HEK293 (cell line): Measurements from ENCODE around the gene PIEZO1.

ENCODE experiments used
- ATF2 ChIP-seq: fragments of 450-650 bp; formaldehyde crosslinking; IDR thresholded peaks from 2 replicates; pipeline ENCODE4 v1.5.1; 2016; ENCODE audit warnings: missing biosample characterization, missing genetic modification characterization, low read depth
- BCL6B ChIP-seq: fragments of 450-650 bp; formaldehyde crosslinking; IDR thresholded peaks from 2 replicates; pipeline ENCODE4 v1.5.1; 2017; ENCODE audit warnings: missing biosample characterization, missing genetic modification characterization
- KLF17 ChIP-seq: fragments of 450-650 bp; formaldehyde crosslinking; IDR thresholded peaks from 2 replicates; pipeline ENCODE4 v1.5.1; 2016; ENCODE audit warnings: missing biosample characterization, missing genetic modification characterization
- OSR2 ChIP-seq: fragments of 450-650 bp; formaldehyde crosslinking; IDR thresholded peaks from 2 replicates; pipeline ENCODE4 v1.5.1; 2016; ENCODE audit warnings: missing biosample characterization, missing genetic modification characterization
- PRDM10 ChIP-seq: fragments of 450-650 bp; formaldehyde crosslinking; IDR thresholded peaks from 2 replicates; pipeline ENCODE4 v1.5.1; 2016; ENCODE audit warnings: missing biosample characterization, missing genetic modification characterization
- PRDM4 ChIP-seq: fragments of 450-650 bp; formaldehyde crosslinking; IDR thresholded peaks from 2 replicates; pipeline ENCODE4 v1.5.1; 2017; ENCODE audit warnings: missing biosample characterization, missing genetic modification characterization
- RBAK ChIP-seq: fragments of 450-650 bp; formaldehyde crosslinking; IDR thresholded peaks from 2 replicates; pipeline ENCODE4 v1.5.1; 2016; ENCODE audit warnings: missing biosample characterization, missing genetic modification characterization
- ZBTB21 ChIP-seq: fragments of 450-650 bp; formaldehyde crosslinking; IDR thresholded peaks from 2 replicates; pipeline ENCODE4 v1.5.1; 2017; ENCODE audit warnings: missing biosample characterization, missing genetic modification characterization
- ZFHX2 ChIP-seq: fragments of 450-650 bp; formaldehyde crosslinking; conservative IDR thresholded peaks from 2 replicates; pipeline ENCODE4 v1.5.1; 2016; ENCODE audit warnings: missing biosample characterization, missing genetic modification characterization
- ZFP3 ChIP-seq: fragments of 450-650 bp; formaldehyde crosslinking; IDR thresholded peaks from 2 replicates; pipeline ENCODE4 v1.5.1; 2016; ENCODE audit warnings: low read depth, missing biosample characterization, missing genetic modification characterization
- ZIC2 ChIP-seq: fragments of 450-650 bp; formaldehyde crosslinking; IDR thresholded peaks from 2 replicates; pipeline ENCODE4 v1.5.1; 2016; ENCODE audit warnings: missing biosample characterization, missing genetic modification characterization
- ZNF132 ChIP-seq: fragments of 450-650 bp; formaldehyde crosslinking; IDR thresholded peaks from 2 replicates; pipeline ENCODE4 v1.5.1; 2017; ENCODE audit warnings: missing biosample characterization, missing genetic modification characterization, borderline replicate concordance
- ZNF18 ChIP-seq: fragments of 450-650 bp; formaldehyde crosslinking; IDR thresholded peaks from 2 replicates; pipeline ENCODE4 v1.5.1; 2016; ENCODE audit warnings: missing biosample characterization, missing genetic modification characterization
- ZNF184 ChIP-seq: fragments of 450-650 bp; IDR thresholded peaks from 2 replicates; pipeline ENCODE4 v1.5.1; 2018; ENCODE audit warnings: missing biosample characterization, mild to moderate bottlenecking, missing genetic modification characterization
- ZNF223 ChIP-seq: fragments of 450-650 bp; formaldehyde crosslinking; IDR thresholded peaks from 2 replicates; pipeline ENCODE4 v1.5.1; 2016; ENCODE audit warnings: missing biosample characterization, missing genetic modification characterization
- ZNF23 ChIP-seq: fragments of 450-650 bp; formaldehyde crosslinking; IDR thresholded peaks from 2 replicates; pipeline ENCODE4 v1.5.1; 2016; ENCODE audit warnings: missing biosample characterization, missing genetic modification characterization, borderline replicate concordance
- ZNF600 ChIP-seq: fragments of 450-650 bp; formaldehyde crosslinking; IDR thresholded peaks from 2 replicates; pipeline ENCODE4 v1.5.1; 2016; ENCODE audit warnings: missing biosample characterization, missing genetic modification characterization
- ZNF610 ChIP-seq: fragments of 450-650 bp; formaldehyde crosslinking; IDR thresholded peaks from 2 replicates; pipeline ENCODE4 v1.5.1; 2016; ENCODE audit warnings: missing biosample characterization, missing genetic modification characterization, borderline replicate concordance
- ZNF645 ChIP-seq: fragments of 450-650 bp; formaldehyde crosslinking; IDR thresholded peaks from 2 replicates; pipeline ENCODE4; 2016; ENCODE audit warnings: missing biosample characterization, missing genetic modification characterization
- ZNF658 ChIP-seq: fragments of 450-650 bp; formaldehyde crosslinking; IDR thresholded peaks from 2 replicates; pipeline ENCODE4; 2016; ENCODE audit warnings: missing biosample characterization, missing genetic modification characterization
- ZNF837 ChIP-seq: fragments of 450-650 bp; formaldehyde crosslinking; IDR thresholded peaks from 2 replicates; pipeline ENCODE4 v1.5.1; 2016; ENCODE audit warnings: missing biosample characterization, missing genetic modification characterization
- ZSCAN30 ChIP-seq: fragments of 450-650 bp; IDR thresholded peaks from 2 replicates; pipeline ENCODE4 v1.5.1; 2018; ENCODE audit warnings: missing biosample characterization, mild to moderate bottlenecking, missing genetic modification characterization, moderate library complexity
- ZSCAN5A ChIP-seq: fragments of 450-650 bp; formaldehyde crosslinking; IDR thresholded peaks from 2 replicates; pipeline ENCODE4 v1.5.1; 2016; ENCODE audit warnings: missing biosample characterization, missing genetic modification characterization

PIEZO1 gene

GRCh38 chr16:88803264-88803987 is 18.4 kb upstream of the PIEZO1 start, which contains the start of gene CDT1 (continued):
- no peak for TF ChIP-seq OSR2 (tag by site-specific recombination)
- TF ChIP-seq ZNF600 (tag by site-specific recombination), result no peak
- TF ChIP-seq PRDM4 (tag by site-specific recombination), result no peak
- no peak for TF ChIP-seq ATF2 (tag by site-specific recombination)
- no peak for TF ChIP-seq ZNF658
- TF ChIP-seq ZFP3 (tag by site-specific recombination), result no peak
- TF ChIP-seq ZIC2 (tag by site-specific recombination), result no peak
- TF ChIP-seq ZNF23 (tag by site-specific recombination), result no peak
- 0 out of 2 replicates have a peak, but pooled peaks have one; percentile 36 for TF ChIP-seq ZNF610 (tag by site-specific recombination)
- TF ChIP-seq ZFHX2 (tag by site-specific recombination), result peak; percentile 53
- TF ChIP-seq PRDM10, result peak; percentile 75
- TF ChIP-seq ZNF223 (tag by site-specific recombination), result no peak
- TF ChIP-seq ZNF837 (tag by site-specific recombination), result no peak
- peak; percentile 47; the same call in 1 of the 2 replicates for TF ChIP-seq ZSCAN30 (tag by site-specific recombination)
- 0 out of 2 replicates have a peak, but pooled peaks have one; percentile 10 for TF ChIP-seq ZSCAN5A
- no peak for TF ChIP-seq KLF17
- no peak for TF ChIP-seq RBAK
- TF ChIP-seq ZNF184 (tag by site-specific recombination), result no peak
- TF ChIP-seq ZNF132 (tag by site-specific recombination), result no peak
- no peak for TF ChIP-seq ZBTB21 (tag by site-specific recombination)
- no peak for TF ChIP-seq BCL6B (tag by site-specific recombination)
- 0 out of 2 replicates have a peak, but pooled peaks have one; percentile 30 for TF ChIP-seq ZNF645 (tag by site-specific recombination)
- no peak for TF ChIP-seq ZNF18 (tag by site-specific recombination)
